ENCODE results near the gene SAFB2.

The SAFB2 gene

DNA sequence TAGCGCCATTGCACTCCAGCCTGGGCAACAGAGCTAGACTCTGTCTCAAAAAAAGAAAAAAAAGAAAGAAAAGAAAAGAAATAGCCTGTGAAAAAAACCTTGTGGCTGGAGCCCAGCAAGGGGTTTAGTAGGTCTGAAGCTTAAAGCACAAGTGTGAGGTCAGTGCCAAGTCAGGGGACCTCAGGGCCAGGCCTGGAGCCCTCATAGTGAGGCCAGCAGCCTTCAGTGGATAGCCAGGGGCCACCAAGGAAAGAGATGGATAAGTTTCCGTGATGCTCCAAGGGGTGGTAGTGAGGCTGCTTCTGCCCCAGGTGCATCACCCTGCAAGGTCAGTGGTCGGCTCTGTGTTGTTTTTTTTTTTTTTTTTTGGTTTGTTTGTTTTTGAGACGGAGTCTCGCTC is 67.7 kb downstream of the SAFB2 start:
- Histone ChIP-seq H3K4me3 (no peak overlapping the region), H3K27me3 (ENCODE audit: low read depth) (no peaks in the 10 kb centered on the region), H3K36me3 (replicated peaks) (no peaks in the 10 kb centered on the region), H3K4me1 (peaks cover 4% of the 10 kb centered on the region), H3K9me3 (no peaks in the 10 kb centered on the region)
- in situ Hi-C loops (cut with MboI; ENCODE audit: low sequenced_read_pairs): no loop called here
- DNase-seq (ENCODE audit: low spot score in 2 of 2): no peak

DNA sequence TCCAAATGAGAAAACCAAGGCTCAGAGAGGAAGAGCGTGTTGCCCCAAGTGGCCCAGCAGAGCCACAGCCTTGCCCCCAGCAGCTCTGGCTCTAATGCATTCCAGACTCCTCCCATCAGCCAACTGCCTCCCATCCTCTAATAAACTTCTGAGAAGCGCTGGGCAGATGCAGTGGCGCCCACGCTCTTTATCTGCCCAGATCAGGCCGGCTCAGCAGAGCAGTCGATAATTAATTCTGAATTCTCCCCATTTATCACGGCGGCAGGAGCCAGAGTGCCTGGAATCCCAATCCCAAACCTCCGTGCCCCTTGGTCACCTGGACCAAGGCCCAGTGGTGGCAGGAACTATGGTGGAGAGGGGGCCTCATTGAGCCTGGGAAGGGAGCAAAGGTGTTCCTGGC is 68.7 kb downstream of the SAFB2 start:
- Histone ChIP-seq H3K27me3 (ENCODE audit: low read depth) (no peaks in the 10 kb centered on the region), H3K4me1 (peaks cover 4% of the 10 kb centered on the region), H3K9me3 (no peaks in the 10 kb centered on the region), H3K4me3 (no peak overlapping the region), H3K36me3 (replicated peaks) (no peaks in the 10 kb centered on the region)
- in situ Hi-C loops (cut with MboI; ENCODE audit: low sequenced_read_pairs): no loop called here
- no peak for DNase-seq (ENCODE audit: low spot score in 2 of 2)

DNA sequence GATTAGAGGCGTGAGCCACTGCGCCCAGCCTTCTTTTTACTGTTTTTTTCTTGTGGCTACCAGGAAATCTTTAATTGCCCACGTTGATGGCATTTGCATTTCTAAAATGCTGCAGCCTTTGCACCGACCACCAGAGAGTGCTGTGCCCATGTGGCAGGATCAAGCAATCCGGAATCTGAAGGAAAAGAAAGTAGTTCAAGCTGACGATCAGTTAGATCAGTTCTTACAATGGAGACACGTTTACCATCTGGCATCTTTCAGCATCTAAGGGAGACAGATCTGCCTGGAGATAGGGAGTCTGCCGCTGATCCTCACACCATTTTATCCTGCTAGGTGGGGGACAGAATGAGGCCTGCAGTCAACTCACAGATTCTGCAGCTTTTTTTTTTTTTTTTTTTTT is 74.7 kb downstream of the SAFB2 start:
- no peak overlapping the region for H3K4me3 ChIP-seq
- in situ Hi-C loops (cut with MboI; ENCODE audit: low sequenced_read_pairs): no loop called here
- H3K4me1 ChIP-seq: peaks cover 4% of the 10 kb centered on the region
- no peaks in the 10 kb centered on the region for H3K9me3 ChIP-seq
- peak; percentile 71 to 79 for DNase-seq (ENCODE audit: low spot score in 2 of 2)
- H3K36me3 ChIP-seq (replicated peaks): no peaks in the 10 kb centered on the region
- no peaks in the 10 kb centered on the region for H3K27me3 ChIP-seq (ENCODE audit: low read depth)

DNA sequence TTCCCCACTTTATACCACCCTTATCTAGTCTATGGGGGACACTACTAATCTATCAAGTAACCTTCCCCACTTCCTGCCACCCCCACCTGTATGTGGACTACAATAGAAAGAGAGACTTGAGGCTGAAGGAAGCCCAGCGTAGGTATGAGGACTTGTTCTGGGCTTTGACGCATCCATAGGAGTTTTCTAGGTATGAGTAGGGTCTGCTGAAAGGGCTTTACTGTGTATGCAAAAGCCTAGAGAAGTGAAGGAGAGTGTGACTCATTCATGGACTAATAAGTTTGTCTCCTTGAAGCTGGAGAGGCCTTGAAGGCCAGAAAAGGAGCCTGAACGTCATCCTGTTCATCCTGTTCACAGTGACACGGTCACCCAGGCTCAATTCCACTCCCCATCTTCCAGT is 76.6 kb downstream of the SAFB2 start:
- Histone ChIP-seq H3K27me3 (ENCODE audit: low read depth) (no peaks in the 10 kb centered on the region), H3K9me3 (no peaks in the 10 kb centered on the region), H3K4me1 (peaks cover 4% of the 10 kb centered on the region; the same call in 1 of the 2 replicates), H3K4me3 (no peak overlapping the region), H3K36me3 (replicated peaks) (no peaks in the 10 kb centered on the region)
- in situ Hi-C loops (cut with MboI; ENCODE audit: low sequenced_read_pairs): no loop called here
- DNase-seq (ENCODE audit: low spot score in 2 of 2): no peak

DNA sequence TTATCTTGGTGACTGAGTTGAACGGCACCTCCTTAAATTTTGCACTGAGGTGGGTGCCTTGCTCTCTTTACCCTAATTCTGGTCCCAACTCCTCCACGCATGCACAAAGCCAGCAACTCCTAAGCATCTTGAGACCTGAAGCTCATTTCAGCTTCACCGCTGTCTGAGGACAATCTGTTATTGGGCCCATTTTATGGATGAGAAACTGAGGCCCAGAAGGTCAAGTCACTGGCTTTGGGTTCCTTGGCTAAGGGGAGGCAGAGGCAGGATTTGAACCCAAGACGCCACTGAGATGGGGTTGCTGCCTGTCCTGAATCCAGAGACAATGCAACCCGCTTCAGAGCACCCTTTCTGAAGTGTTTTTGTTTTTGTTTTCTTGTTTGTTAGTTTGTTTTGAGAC is 77.5 kb downstream of the SAFB2 start:
- no peaks in the 10 kb centered on the region for H3K27me3 ChIP-seq (ENCODE audit: low read depth)
- H3K4me3 ChIP-seq: no peak overlapping the region
- in situ Hi-C loops (cut with MboI; ENCODE audit: low sequenced_read_pairs): no loop called here
- no peak for DNase-seq (ENCODE audit: low spot score in 2 of 2)
- no peaks in the 10 kb centered on the region for H3K9me3 ChIP-seq
- peaks cover 4% of the 10 kb centered on the region; the same call in 1 of the 2 replicates for H3K4me1 ChIP-seq
- H3K36me3 ChIP-seq (replicated peaks): no peaks in the 10 kb centered on the region

DNA sequence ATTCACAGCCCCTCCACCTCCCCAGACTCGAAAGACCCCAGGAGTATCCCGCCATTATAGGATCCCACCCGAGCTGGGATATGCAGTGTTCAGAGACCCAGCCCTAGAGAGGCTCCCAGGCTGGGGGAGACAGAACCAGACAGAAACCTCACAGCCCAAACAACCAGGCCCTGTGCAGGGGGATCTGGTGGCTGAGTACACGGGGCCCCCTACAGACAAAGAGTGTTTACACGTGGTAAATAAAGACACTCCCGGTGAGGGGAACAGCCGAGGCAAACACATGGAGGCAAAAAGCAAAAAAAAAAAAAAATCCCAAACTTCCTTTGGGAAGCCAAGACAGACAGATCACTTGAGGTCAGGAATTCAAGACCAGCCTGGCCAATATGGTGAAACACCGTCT is 79.9 kb downstream of the SAFB2 start:
- DNase-seq (ENCODE audit: low spot score in 2 of 2): no peak
- Histone ChIP-seq H3K36me3 (replicated peaks) (no peaks in the 10 kb centered on the region), H3K9me3 (no peaks in the 10 kb centered on the region), H3K27me3 (ENCODE audit: low read depth) (no peaks in the 10 kb centered on the region), H3K4me3 (no peak overlapping the region), H3K4me1 (peaks cover 9% of the 10 kb centered on the region)
- in situ Hi-C loops (cut with MboI; ENCODE audit: low sequenced_read_pairs): no loop called here

- Histone ChIP-seq H3K4me3 (no peak overlapping the region), H3K27me3 (ENCODE audit: low read depth) (no peaks in the 10 kb centered on the region), H3K4me1 (peaks cover 12% of the 10 kb centered on the region), H3K9me3 (no peaks in the 10 kb centered on the region), H3K36me3 (replicated peaks) (no peaks in the 10 kb centered on the region)
- in situ Hi-C loops (cut with MboI; ENCODE audit: low sequenced_read_pairs): no loop called here
- no peak for DNase-seq (ENCODE audit: low spot score in 2 of 2)
These were observed 81.1 kb downstream of the SAFB2 start for GRCh38 chr19:5541456-5541855.

DNA sequence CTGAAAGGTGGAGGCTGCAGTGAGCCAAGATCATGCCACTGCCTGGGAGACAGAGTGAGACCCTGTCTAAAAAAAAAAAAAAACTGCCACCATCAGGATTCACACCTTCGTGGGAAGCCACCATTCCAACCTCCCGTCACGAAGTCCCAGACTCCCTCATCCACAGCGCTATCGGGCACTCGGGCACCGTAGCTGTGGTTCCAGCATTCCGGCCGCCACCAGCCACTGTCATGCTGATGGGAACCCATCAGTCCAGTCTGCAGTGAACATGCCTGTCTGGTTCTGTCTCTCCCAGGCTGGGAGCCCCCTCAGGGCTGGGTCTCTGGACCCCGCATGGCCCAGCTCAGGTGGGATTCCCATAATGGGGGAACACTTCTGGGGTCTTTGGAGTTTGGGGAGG is 82.4 kb downstream of the SAFB2 start:
- Histone ChIP-seq H3K4me3 (no peak overlapping the region), H3K27me3 (ENCODE audit: low read depth) (no peaks in the 10 kb centered on the region), H3K9me3 (peaks cover 4% of the 10 kb centered on the region), H3K36me3 (replicated peaks) (no peaks in the 10 kb centered on the region), H3K4me1 (peaks cover 16% of the 10 kb centered on the region)
- no peak for DNase-seq (ENCODE audit: low spot score in 2 of 2)
- in situ Hi-C loops (cut with MboI; ENCODE audit: low sequenced_read_pairs): no loop called here

- H3K4me1 ChIP-seq: peaks cover 16% of the 10 kb centered on the region
- no peak for DNase-seq (ENCODE audit: low spot score in 2 of 2)
- no peak overlapping the region for H3K4me3 ChIP-seq
- H3K27me3 ChIP-seq (ENCODE audit: low read depth): no peaks in the 10 kb centered on the region
- H3K36me3 ChIP-seq (replicated peaks): no peaks in the 10 kb centered on the region
- H3K9me3 ChIP-seq: peaks cover 15% of the 10 kb centered on the region
- in situ Hi-C loops (cut with MboI; ENCODE audit: low sequenced_read_pairs): no loop called here
These were observed 84.7 kb downstream of the SAFB2 start for GRCh38 chr19:5537870-5538269.
